Kidney epithelial cell (primary cell): Measurements from ENCODE around the gene TFG. TPM values are rescaled to one million over a fixed set of nuclear protein-coding genes. Genes with fewer than 3 reads are reported as not detected.

Experiments used
- DNase-seq: peaks from one replicate; pipeline ENCODE4 v3.0.0-alpha.2; 2010; ENCODE audit warnings: low read depth
- H3K27me3 ChIP-seq: 2 replicates; pipeline ENCODE4 v1.6.0; 2011; ENCODE audit warnings: low read length; ENCODE audit not compliant: control insufficient read depth, insufficient read depth
- H3K36me3 ChIP-seq: 2 replicates; pipeline ENCODE4 v1.5.1; 2011; ENCODE audit warnings: low read length; ENCODE audit not compliant: control insufficient read depth, insufficient read depth
- H3K4me3 ChIP-seq: 2 replicates; pipeline ENCODE4 v1.5.1; 2011; ENCODE audit warnings: low read depth, mild to moderate bottlenecking, control low read depth, low read length
- total RNA-seq: library from RNA; depleted of rRNA; stranded (reverse); fragments of >200 nt; gene quantifications from 2 replicates; pipeline ENCODE4 v1.2.3, GENCODE V29; 2015
- TF ChIP-seq, protein P1 (sequence below): IDR thresholded peaks from 2 replicates; pipeline ENCODE4 v1.5.1; 2011; ENCODE audit warnings: mild to moderate bottlenecking, moderate library complexity, low read length, control low read depth, inconsistent platforms; ENCODE audit not compliant: insufficient read depth, poor library complexity, severe bottlenecking

TFG gene
- total RNA-seq, 1 donor from 2014 or later, result 116 TPM

DNA sequence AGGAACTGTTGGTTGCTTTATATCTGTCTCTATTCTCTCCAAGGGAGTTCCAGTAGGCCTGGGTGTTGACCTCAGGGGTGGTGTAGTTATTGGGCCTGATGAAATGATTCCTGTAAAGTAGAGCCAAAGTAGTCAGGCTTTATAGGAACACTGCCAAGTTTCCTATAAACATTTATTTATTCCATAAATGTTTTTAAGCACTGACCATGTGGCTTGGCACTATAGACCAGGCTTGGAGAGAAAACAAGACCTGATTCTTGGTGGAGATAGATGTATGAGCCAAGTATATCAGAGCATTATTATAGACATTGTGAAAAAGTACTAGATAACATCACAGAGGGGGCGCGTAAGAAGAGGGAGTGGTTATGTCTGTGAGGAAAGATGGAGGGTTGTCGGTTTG is 65.9 kb downstream of the TFG start:
- no peak for DNase-seq
- no peak overlapping the region for H3K4me3 ChIP-seq
- TF ChIP-seq, protein P1, sequence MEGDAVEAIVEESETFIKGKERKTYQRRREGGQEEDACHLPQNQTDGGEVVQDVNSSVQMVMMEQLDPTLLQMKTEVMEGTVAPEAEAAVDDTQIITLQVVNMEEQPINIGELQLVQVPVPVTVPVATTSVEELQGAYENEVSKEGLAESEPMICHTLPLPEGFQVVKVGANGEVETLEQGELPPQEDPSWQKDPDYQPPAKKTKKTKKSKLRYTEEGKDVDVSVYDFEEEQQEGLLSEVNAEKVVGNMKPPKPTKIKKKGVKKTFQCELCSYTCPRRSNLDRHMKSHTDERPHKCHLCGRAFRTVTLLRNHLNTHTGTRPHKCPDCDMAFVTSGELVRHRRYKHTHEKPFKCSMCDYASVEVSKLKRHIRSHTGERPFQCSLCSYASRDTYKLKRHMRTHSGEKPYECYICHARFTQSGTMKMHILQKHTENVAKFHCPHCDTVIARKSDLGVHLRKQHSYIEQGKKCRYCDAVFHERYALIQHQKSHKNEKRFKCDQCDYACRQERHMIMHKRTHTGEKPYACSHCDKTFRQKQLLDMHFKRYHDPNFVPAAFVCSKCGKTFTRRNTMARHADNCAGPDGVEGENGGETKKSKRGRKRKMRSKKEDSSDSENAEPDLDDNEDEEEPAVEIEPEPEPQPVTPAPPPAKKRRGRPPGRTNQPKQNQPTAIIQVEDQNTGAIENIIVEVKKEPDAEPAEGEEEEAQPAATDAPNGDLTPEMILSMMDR, result no peak
- no peaks in the 10 kb centered on the region for H3K27me3 ChIP-seq
- no peaks in the 10 kb centered on the region for H3K36me3 ChIP-seq

DNA sequence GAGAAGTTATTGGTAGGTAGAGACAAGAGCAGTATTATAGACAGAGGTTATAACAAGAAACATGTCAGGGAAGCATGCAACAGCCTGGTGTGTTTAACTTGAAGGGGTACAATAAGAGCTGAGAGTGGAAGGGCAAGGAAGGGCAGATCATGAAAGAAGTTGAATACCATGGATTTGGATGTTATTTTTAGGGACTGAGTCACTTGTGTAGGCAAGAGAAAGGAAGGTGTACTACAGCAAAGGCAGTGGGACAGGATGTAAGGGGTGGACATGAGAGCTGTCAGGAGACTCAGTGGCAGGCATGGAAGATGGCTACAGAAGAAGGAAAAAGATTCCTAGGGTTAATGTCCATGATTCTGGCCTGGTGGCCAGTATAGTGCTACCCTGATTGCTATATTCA is 66.4 kb downstream of the TFG start:
- no peak overlapping the region for H3K4me3 ChIP-seq
- DNase-seq, result no peak
- no peaks in the 10 kb centered on the region for H3K36me3 ChIP-seq
- no peaks in the 10 kb centered on the region for H3K27me3 ChIP-seq
- TF ChIP-seq, protein P1, result no peak

DNA sequence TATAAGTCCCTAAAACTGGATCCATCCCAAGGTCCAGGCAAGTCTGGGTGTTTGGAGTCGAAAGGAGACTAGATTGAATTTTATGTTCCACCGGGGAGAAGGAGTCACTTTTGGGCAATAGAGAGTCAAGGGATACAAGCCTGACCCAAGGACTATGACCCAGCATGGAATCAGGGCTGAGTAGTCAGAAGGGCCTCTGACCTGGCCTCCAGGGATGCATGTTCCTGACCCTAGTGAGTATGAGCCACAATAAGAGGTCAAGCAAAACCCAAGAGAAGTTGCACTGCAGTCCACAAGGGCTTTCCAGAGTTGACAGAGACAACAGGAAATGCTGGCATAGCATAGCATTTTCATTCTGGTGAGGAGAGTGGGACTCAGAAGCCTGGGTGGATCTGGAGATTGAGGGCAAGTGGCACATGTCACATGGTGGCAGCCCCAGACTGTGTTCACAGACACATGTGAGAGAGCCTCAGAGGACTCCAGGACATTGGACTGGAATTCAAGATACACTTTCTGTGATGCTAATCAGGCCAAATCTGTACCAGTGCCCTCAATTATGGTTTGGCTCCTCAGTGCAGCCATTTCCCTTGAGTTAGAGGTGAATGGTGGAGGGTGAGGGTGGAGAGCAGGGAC is 66.9 kb downstream of the TFG start:
- Histone ChIP-seq H3K36me3 (no peaks in the 10 kb centered on the region), H3K27me3 (no peaks in the 10 kb centered on the region), H3K4me3 (no peak overlapping the region)
- TF ChIP-seq, protein P1, result no peak
- DNase-seq, result no peak

DNA sequence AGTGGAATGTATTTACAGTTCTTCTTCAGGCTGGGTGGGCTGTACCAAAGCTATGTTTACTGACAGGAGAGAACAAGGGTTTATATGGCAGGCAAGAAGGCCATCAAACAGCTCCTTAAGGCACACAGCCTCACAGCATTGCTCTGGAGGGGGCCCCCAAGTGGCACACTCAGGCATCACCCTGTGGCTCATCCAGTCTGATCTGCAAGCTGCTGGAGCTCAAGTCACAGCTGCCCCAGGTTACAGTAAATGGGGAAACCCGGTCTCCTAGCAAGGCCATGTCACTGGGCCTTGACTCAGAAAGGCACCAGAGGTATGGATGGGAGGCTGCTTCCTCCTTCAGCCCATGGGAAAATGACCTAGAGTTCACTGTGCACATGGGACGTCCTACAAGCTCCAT is 67.5 kb downstream of the TFG start:
- Histone ChIP-seq H3K27me3 (no peaks in the 10 kb centered on the region), H3K36me3 (no peaks in the 10 kb centered on the region), H3K4me3 (no peak overlapping the region)
- TF ChIP-seq, protein P1, result peak; percentile 7
- no peak for DNase-seq

DNA sequence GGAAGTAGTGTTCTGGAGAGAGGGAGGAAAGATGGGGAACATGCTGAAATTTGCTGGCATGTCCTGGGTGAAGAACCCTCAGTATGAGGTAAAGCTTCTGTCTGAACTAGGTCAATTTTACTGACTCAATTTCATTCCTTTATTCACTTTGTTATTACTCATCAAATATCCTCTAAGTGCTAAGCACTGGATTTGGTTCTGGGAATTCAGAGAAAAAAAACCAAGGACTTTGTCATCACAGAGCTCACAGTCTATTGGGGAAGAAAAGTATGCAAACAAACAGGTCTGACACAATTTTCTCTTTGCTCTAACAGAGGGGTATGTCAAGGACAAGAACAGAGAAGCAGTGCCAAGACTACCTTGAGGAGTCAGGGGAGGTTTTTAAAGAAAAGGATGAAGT is 68.0 kb downstream of the TFG start:
- TF ChIP-seq, protein P1, result no peak
- H3K36me3 ChIP-seq, result no peaks in the 10 kb centered on the region
- H3K4me3 ChIP-seq, result no peak overlapping the region
- no peaks in the 10 kb centered on the region for H3K27me3 ChIP-seq
- DNase-seq, result no peak

DNA sequence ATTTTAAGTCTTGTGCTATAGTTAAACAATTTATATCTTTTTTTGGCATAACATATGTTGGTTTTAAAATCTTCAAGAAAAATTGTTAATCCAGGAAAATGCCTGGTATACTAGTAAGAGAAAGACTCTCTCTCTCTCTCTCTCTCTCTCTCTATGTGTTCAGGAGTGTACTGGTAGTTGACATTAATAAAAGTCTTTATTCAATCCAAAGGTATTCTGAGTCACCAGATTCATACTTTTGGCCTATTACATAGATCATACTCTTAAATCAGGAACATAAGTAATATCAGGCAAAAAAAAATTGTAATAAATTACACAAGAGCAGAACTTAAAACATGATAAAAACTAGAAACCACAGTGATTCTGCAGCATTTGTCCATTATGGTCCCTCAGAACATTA is 70.2 kb downstream of the TFG start:
- no peaks in the 10 kb centered on the region for H3K27me3 ChIP-seq
- no peaks in the 10 kb centered on the region for H3K36me3 ChIP-seq
- DNase-seq, result no peak
- no peak overlapping the region for H3K4me3 ChIP-seq
- TF ChIP-seq, protein P1, result no peak
